WI38 (cell line): Measurements from ENCODE around the gene SMIM41.
"Not testable (repeated sequence)": the region's sequence is repeated elsewhere in the genome, so short reads cannot be mapped to it uniquely, and the experiment has no call there.

Experiments
- H3K4me3 ChIP-seq: 2 replicates; pipeline ENCODE4 v1.5.1; 2011; ENCODE audit warnings: low read depth, mild to moderate bottlenecking, control low read depth, low read length
- CTCF ChIP-seq: IDR thresholded peaks from 2 replicates; pipeline ENCODE4 v1.5.1; 2012; ENCODE audit warnings: low read depth, mild to moderate bottlenecking, control low read depth, low read length

The SMIM41 gene

GRCh38 chr12:52090291-52090690 is 10.8 kb downstream of the SMIM41 start:
- TF ChIP-seq CTCF = no peak
- no peak overlapping the region for H3K4me3 ChIP-seq

GRCh38 chr12:52091061-52091460 is 11.6 kb downstream of the SMIM41 start:
- H3K4me3 ChIP-seq = no peak overlapping the region
- TF ChIP-seq CTCF = no peak

- no peak for TF ChIP-seq CTCF
- H3K4me3 ChIP-seq = no peak overlapping the region
Measured at GRCh38 chr12:52091869-52092268, 12.4 kb downstream of the SMIM41 start.

GRCh38 chr12:52093346-52093745 is 13.8 kb downstream of the SMIM41 start:
- no peak overlapping the region for H3K4me3 ChIP-seq
- no peak for TF ChIP-seq CTCF

GRCh38 chr12:52096332-52097044 is 17.0 kb downstream of the SMIM41 start:
- no peak overlapping the region for H3K4me3 ChIP-seq
- no peak for TF ChIP-seq CTCF

GRCh38 chr12:52097045-52097666 is 17.7 kb downstream of the SMIM41 start:
- H3K4me3 ChIP-seq = no peak overlapping the region
- no peak for TF ChIP-seq CTCF

- H3K4me3 ChIP-seq = not testable (repeated sequence)
Measured at GRCh38 chr12:52104431-52105089, 25.1 kb downstream of the SMIM41 start.

- H3K4me3 ChIP-seq = not testable (repeated sequence)
Measured at GRCh38 chr12:52116222-52117125, 37.0 kb downstream of the SMIM41 start.

GRCh38 chr12:52117806-52118475 is 38.4 kb downstream of the SMIM41 start:
- not testable (repeated sequence) for H3K4me3 ChIP-seq
